Hematopoietic multipotent progenitor cell (in vitro differentiated cells): Measurements from ENCODE around the gene GALNT14. TPM values are rescaled to one million over a fixed set of nuclear protein-coding genes. Genes with fewer than 3 reads are reported as not detected.

Experiments
- DNase-seq, 3 donors: peaks; one replicate each; pipeline ENCODE4 v3.0.0-alpha.2; 2011 to 2015; ENCODE audit warnings: low read depth in 2 of 3, low spot score in 2 of 3
- total RNA-seq: library from RNA; depleted of rRNA; stranded (reverse); fragments of >200 nt; gene quantifications from one replicate; pipeline ENCODE4 v1.2.3, GENCODE V29; 2012

The GALNT14 gene
- total RNA-seq, 1 donor, result 12.9 TPM

DNA sequence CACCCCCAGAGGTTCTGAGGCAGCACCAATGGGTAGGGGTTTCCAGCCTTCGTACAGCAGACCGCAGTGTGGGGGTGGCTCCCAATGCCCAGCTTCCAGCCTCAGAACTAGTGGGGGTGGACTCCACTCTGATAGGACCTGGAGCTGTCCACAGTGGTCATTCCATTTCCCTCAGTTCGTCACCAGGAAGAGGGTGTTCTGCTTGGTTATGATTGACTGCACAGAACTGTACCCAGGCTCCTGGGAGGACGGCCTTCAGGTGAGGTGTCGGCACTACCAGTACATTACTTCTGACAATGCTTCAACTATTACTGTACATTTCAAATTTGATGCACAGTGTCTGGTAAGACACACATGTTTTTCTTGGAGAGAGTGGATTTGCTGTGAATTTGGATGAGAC lies 180.6 kb downstream of the GALNT14 start:
- DNase-seq, result no peak

DNA sequence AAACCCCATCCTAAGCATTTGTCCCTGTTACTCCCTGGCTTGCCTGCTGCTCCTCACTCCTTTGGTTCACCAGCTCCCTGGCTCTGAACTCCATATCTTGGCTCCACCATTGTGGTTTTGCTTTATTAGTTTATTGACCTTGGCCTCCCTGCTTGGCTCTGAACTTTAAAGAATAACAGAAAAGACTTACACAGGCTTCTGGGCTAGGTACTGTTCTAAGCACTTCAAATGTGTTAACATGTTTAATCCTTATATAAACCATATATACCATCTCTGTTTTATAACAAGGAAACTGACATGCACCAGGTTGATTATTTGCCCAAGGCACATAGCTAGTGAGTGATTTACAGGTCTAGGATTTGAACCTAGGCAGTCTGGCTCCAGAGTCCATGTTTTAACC lies 181.2 kb downstream of the GALNT14 start:
- DNase-seq, result no peak

DNA sequence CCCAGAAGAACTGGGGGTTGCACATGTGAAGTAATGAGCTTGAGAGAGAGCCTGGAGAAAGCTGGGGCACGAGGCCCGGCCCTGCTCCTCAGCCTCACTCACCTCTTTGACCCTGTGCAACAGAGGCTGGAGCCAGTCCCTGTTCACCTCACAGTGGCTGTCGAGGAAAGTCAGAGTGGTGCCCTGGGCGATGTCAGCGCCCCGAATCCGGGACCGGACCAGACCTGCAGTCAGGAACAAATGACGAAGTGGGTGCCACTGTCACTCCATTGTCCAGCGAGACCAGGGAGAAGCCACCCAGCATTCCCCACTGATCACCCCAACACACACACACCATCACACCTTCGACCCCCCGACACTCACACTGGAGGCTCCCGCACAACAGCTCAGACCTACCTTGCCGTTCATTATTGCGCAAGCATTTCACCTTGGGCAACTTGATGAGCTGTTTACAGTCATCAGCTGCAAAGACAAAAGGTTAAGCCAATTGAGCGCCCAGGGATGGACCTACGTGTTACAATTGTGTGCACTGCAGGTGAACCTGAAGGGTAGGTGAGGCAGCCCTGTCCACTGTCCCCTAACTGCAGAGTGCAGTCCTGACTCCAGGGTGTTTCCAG lies 182.6 kb downstream of the GALNT14 start:
- no peak for DNase-seq

DNA sequence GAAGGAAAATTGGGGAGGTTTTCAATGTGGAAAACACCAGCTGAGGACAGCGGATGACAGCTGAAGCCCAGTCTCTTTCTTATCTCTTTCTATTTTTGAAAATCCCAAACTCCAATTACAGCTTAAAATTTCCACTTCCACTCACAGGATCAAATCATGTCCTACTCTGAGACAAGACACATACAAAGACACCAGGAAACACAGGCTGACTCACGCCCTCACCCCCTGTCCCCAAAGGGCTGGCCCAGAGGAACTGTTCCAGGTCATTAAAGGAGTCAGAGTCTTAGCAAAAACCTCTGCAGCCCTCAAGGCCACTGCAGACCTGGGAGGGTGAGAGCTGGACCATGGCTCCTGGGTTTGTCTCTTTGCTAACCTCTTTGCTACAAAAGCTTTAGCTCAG lies 187.9 kb downstream of the GALNT14 start:
- no peak for DNase-seq

DNA sequence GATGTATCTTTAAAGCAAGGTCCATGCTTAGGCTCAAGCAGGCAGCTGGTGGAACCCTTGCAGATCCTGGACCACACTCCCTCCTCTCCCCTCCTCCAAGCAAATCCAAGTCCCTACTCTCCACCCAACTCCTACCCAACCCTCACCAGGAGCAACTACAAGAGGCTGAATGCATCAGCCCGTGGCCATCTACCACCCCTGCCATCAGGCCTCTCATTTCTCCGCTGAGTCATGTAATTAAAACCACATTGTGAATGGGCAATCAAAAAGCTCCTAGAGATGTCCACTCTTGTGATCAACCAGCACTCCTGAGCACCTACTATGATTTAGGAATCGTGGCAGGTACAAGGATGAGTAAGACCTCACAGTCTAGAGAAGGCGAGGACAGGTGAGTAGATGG lies 188.8 kb downstream of the GALNT14 start:
- no peak for DNase-seq

DNA sequence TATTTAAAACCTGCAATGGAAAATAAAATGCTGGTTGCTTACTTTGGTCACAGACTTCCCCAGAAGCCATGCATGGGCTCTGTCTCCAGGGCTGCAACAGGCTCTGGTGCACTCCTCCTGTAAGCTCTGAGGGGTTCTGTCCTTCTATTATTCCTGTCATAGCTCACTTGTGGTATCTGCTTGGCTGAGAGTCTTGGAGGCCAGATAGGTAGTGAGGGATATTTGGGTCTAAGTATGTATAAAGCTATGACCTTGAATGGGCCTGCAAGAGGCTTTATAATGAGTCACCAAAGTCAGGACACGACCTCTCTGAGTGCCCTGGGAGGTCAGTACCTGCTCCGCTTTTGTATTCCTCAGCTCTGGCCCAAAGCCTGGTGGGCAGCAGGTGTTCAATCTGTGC lies 189.4 kb downstream of the GALNT14 start:
- DNase-seq, result no peak

DNA sequence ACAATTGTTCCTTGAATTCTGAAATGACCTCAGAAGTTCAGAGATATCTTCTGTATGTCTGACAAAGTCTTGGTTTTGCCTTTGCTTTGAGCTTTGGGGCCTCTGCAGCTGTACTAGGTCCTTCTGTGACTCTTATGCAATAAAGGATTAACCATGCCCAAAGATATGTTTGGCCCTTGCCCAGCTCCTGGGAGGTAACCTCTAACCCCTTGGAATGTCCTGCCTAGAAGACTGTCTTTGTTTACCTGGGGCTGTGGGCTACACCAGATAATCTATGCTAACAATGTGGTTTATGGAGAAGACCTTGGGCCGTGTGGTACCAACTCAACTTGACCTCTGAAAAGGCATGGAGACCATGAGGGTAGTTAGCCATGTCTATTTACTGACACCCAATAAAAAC lies 190.1 kb downstream of the GALNT14 start:
- no peak for DNase-seq

DNA sequence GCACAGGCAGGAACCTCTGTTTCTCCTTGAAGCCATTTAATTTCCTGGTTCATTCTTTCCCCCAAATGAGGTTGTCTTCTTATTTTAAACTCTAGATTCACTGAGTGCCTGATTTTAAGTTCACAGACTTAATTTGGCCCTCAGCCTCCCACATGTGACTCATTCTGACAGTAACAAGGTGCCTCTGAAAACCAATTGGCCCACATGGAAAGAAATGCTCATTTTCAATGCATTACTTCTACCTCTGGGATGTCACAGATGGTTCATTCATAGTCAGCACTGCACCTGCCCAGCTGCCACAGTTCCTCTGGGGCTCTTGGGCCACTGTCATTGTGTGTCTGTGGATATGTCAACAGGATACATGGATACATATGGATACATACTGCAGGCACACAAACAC lies 190.6 kb downstream of the GALNT14 start:
- DNase-seq, result no peak

DNA sequence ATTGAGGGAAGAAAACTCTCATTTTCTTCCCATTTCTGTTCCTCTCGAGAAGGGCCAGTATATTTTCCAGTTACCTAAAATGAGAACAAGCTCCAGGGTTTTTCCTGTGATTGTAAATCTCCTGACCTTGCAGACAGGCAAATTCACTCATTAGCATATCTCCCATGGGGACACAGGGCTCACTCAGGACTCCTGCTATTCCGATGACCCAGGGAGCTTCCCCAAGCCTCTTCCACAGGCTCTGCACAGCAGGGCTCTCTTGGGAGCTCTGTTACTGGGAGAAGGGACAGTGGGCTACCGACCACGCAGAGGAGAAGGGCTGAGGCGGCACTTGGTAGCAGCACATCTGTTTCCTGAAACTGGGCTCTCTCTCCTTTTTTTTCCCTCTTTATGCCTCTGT lies 195.8 kb downstream of the GALNT14 start:
- no peak for DNase-seq

DNA sequence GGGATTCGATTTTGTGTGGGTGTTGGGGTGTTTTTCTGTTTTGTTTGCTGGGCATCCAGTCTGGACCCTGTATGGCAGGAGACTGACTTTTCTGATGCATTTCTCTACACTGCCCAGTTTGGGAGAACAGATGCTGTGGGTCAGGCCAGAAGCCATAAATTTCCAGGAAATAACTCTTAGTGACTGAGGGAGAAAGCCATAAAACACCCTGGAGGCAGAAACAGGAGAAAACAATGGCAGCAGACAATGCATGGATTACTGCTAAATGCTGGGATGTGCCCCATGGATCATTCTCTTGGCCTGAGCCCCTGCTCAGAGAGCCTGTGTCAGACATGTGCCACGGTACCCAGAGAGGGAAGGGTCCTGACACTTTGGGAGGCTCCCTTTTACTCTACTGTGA lies 197.4 kb downstream of the GALNT14 start:
- DNase-seq, result no peak

DNA sequence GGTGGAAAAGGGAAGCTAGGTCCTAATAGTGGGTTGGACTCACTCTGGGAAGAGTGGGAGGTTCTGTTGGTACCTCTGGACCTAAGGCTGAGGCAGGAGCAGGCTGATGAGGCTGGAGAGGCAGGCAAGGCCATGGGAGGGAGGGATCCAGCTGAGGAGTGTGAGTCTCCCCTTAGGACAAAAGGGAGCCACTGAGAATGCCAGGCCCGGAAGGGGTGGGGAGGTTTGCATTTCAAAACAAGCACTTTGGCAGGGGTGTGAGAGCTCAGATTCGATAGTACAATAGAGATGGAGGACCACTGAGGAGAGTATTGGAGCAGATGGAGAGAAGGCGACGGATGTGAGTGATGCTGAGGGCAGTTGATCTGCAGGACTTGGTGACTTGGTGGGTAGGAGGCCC lies 198.9 kb downstream of the GALNT14 start:
- no peak for DNase-seq

DNA sequence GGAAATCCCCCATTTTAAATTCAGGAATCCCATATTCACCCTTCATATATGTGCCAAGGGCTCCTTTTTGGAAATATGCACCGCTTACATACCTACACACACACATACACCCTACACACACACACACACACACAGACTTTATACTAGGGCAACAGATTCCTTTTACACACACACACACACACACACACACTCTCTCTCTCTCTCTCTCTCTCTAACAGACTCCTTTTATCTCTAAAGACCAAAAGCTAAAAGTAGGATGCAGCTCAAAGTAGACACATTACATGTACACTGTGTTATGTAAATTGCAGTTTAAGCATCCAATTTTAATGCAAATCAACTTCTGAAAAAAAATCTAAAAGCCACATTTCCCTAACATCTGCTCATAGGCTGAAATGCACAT lies 200.0 kb downstream of the GALNT14 start:
- DNase-seq, result no peak

DNA sequence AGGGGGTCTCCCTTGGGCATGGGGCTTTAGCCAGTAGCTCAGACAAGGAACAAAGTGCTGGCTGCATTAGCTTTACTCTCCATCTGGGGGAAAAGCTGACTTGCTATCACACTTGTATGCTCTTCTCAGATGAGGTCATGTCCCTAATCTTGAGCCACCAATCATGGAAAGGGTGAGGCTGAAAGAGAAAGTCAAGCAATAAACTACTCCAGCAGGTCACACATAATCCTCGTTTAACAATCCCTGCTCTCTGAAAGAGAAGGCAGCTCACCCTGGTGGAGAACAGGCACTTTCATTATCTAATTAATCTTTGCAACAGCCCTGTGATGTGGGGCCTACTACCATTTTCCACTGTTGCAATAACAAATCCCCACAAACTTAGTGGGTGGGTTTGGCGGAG lies 201.3 kb downstream of the GALNT14 start:
- DNase-seq, result no peak

DNA sequence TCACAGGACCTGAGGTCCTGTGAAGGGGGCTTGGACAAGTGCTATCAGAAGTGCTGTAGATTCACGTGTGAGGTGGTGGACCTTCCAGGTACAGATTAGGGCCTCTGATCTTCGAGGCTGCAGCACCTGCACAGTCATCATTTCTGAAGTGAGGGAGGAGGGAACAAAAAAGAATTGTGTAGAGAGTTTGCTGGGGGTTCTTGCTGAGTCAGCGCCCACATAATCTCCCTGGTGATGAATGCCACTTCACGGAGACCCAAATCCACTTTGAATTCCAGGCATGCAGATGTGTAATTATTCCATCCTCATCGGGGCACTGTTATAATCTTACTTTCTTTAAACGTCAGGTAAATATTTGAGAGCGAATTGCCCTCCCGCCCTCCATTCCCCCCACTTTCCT lies 202.4 kb downstream of the GALNT14 start:
- peak in 1 of 3 donors; percentile 7 for DNase-seq

DNA sequence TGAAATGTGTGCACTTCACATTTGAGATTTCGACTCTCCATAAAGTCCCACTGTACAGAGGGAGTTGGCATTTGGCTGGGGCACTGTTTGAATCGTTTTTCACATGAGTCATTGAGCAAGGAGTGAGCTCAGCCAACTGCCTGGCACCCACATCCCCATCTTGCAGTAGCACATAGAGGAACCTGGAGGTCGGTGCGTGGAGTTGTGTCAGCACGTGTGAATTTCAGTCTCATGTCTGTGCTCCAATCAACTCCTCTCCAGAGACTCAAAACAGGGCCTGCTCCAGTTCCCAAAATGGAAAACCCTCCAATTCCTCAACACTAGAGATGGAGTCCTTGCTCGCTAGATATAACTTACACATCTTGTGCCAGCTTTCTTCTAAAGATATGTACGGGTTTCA lies 204.2 kb downstream of the GALNT14 start:
- DNase-seq, result peak in 1 of 3 donors; percentile 11

DNA sequence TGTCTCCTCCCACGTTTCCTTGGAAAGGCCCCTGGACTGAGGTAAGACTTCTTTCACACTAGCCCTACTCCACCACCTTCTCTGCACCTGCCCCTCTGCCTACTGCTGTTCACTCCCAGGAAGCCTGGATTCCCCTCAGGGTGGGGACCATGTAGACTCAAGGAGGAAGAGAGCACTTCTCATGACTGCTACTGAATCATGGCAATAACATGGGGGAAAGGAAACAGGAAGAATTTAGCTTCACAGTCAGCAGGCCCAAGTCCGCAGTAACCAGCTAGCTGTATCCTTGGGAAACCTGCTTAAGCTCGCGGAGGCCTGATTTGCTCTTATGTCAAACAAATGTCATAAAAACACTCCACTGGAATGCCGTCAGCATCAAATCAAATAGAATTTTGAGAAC lies 204.7 kb downstream of the GALNT14 start:
- no peak for DNase-seq

DNA sequence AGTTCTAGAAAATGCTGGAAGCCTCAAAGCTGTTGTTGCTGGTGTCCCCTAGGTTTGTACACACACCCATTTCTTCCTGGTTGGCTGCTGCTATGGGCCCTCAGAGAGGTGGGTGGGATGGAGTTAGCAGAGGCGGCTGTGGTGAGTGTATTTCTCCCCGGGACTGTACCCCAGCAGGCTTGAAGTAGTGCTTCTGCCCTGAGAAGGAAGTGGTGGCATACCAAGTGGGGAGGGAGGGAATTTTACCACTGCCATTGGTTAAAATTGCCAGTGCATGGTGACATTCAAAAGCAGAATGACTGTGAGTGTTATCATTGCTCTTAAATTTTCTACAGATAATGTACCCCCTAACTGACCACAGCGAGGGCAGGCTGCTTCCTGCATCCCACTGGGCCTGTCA lies 205.4 kb downstream of the GALNT14 start:
- peak in 2 of 3 donors; percentile 6 to 36 for DNase-seq

DNA sequence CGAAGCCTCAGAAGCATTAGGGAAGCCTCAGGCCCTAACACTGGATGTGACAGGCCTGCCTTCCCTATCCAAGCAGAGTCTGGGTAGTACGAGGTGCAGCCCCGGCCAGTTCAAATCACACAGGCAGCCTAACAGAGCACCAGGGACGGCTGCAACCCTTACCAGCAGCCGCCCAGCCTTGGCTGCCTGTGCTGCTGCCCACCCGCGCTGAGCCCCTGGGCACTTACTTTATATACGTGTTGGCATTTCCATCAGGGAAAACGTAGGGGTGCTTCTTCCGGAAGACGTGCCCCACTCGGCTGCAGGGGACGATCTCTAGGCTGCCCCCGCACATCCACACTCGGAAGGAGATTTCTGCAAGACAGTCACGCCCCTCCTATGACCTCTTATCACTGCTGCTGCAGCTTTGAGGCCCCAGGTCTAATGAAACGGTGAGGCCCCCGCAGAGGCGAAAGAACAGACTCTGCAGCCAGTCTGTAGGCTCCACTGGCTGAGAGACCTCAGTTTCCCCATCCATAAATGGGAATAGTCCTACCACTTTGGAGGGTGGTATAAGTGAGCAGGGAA lies 206.3 kb downstream of the GALNT14 start:
- DNase-seq, result no peak

DNA sequence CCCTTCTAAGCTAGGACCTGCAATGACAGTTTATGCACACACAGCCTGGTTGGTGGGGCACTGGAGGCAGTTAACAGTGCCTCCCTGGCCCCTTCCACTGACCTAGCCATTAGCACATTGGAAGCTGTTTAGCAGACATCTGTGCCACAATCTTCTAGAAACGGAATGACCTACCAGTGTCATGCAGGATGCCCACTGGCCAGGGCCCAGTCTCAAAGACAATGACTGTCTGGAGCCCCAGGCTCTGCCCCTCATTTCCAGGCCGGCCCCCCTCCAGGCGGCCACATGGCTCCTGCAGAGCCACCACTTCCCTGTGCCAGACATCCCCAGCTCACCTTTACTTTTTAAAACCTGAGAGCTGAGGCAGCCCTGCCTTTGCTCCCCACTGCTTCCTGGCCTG lies 207.5 kb downstream of the GALNT14 start:
- no peak for DNase-seq

DNA sequence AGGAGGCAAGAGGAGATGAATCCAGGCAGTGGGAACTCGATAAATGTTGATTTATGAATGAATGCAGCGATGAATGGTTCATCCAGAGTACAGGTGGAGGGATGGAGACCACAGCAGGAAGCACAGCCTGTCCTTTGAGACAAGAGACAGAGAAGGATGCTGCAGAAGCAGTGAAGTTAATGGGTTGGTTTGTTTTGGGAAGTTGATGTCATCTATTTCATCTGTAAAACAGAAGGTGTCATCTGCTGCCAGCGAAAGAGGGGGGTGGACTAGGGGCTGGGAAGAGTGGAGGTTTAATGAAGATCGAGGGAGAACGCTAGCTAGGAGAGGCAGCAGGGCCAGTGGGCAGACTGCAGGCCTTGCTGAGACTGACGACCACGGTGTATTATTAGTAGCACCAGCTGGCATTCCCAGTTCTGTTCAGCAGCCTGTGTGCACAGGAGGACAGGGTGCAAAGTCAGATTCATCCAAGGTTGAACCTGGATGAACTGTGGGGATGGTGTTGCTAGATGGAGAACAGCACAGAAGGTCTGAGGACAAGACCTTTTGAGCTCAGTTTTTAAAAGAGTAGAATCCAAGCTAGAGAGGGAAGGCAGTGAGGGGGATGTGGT lies 210.7 kb downstream of the GALNT14 start:
- DNase-seq, result no peak

DNA sequence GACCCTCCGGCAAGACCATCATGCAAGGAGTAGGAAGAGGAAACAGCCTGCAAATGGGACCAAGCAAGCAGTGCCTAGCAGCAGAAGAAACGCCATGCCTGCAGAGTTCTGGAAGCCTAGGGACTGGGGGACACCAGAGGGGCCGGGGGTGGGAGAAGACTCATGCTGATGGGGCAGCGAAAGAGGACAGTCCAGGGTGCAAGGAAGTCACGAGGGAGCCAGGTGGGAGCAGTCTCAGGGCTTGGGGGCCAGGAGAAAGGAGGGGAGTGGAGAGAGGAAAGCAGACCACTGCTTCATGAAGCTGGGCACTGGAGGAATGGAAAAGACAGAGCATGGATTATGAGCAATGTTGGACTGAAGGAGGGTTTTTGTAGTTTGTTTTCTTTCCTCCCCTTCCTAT lies 211.6 kb downstream of the GALNT14 start:
- no peak for DNase-seq

DNA sequence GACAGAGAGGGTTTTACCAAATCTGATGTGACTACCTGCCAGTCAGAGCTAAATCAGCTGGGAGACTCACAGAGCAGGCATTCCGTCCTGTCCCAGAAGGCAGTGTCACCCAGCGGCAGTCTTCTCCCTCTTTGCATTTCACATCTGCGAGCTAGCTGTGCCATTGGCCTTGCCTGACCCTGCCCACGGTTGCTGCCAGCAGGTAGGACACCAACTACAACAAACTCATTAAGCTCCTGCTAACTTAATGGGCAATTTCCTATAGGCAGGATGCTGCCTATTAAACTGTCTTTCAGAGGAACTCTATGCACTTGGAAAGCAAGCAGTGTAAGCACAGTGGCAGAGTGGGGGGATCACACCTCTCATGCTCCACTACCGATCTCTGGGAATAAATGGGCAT lies 214.6 kb downstream of the GALNT14 start:
- no peak for DNase-seq

DNA sequence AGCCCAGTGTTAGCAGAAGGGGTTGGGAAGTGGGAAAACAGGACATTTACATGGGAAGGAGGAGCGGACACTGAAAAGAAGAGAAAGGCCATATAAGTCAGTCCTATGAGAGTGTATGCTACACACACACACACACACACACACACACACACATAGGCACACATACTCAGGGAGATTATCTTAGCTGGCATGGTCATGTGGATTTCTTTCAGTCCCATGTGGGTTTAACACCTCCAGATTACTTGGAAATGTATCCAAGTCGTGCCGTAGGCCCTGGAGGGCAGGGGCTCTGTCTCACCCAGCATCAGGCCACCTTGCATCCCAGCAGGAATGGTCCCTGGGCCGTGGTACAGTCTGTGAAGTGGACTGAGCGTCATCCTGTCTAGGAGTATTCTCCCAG lies 217.7 kb downstream of the GALNT14 start:
- no peak for DNase-seq
